ENCODE measurements around the gene PRKAR2B. TPM values are rescaled to one million over a fixed set of nuclear protein-coding genes. Genes with fewer than 3 reads are reported as not detected.

Gene PRKAR2B
- total RNA-seq, 4 donors from 2014 or later = 97.3 to 411 (median 236) TPM

DNA sequence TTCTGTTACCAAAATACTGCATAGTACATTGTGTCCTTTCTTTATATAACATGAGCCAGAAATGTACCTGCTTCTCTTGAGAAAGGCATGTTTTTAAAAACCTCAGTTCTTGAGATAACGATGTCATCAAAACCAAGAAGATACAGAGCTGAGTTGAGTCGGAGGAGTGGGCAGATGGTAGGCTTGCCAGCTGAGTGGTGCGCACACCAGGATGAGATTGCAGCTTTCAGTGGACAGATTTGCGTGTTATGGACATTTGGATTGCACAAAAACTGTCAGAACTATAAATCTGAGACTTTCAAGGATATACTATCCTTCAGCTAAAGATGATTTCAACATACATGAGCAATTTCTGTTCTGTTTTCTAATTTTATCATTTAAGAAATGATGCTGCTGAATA, 25.0 kb downstream of the PRKAR2B start:
- ATAC-seq (ENCODE audit: low FRiP score) = peak; percentile 85
- no peak for DNase-seq (ENCODE audit: low spot score)
- TF ChIP-seq, protein P1, sequence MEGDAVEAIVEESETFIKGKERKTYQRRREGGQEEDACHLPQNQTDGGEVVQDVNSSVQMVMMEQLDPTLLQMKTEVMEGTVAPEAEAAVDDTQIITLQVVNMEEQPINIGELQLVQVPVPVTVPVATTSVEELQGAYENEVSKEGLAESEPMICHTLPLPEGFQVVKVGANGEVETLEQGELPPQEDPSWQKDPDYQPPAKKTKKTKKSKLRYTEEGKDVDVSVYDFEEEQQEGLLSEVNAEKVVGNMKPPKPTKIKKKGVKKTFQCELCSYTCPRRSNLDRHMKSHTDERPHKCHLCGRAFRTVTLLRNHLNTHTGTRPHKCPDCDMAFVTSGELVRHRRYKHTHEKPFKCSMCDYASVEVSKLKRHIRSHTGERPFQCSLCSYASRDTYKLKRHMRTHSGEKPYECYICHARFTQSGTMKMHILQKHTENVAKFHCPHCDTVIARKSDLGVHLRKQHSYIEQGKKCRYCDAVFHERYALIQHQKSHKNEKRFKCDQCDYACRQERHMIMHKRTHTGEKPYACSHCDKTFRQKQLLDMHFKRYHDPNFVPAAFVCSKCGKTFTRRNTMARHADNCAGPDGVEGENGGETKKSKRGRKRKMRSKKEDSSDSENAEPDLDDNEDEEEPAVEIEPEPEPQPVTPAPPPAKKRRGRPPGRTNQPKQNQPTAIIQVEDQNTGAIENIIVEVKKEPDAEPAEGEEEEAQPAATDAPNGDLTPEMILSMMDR (IDR thresholded peaks at IDR 0.05) = no peak

DNA sequence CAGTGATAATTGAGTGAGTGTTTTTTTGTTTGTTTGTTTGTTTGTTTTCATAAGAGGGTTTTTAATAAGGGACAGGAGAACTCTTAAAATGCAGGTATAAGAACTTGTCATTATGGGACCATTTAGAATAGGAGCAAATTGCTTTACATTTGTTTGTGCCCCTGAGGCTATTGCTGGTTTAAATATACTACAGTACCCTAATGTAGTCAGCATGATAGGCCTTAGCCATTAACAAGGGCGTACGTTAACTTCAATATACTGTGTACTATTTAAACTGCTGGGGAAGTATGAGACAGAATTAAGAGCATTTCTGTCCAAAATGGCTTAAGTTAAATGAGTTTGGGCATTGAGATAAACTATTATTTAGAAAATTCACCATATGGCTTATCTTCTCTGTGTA, 26.2 kb downstream of the PRKAR2B start:
- no peak for ATAC-seq (ENCODE audit: low FRiP score)
- DNase-seq (ENCODE audit: low spot score) = no peak
- TF ChIP-seq, protein P1 (IDR thresholded peaks at IDR 0.05) = no peak

DNA sequence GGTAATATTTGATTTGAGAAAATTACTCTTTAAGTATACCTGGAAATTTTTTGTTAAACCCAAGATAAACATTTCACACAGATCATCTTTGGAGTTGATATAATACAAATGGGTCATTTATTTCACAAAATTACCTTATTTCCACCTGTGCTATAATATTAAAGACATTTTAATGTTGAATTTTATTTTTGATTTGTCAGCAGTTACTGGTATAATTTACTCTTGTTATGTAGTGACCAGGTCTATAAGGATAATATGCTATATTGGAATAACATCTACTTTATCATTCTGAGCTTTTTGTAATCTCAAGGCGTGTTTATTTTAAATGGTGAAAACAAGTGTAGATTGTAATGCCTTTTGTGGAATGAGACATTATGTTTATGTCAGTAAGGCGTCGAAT, 26.6 kb downstream of the PRKAR2B start:
- ATAC-seq (ENCODE audit: low FRiP score) = no peak
- TF ChIP-seq, protein P1 (IDR thresholded peaks at IDR 0.05) = no peak
- DNase-seq (ENCODE audit: low spot score) = no peak

DNA sequence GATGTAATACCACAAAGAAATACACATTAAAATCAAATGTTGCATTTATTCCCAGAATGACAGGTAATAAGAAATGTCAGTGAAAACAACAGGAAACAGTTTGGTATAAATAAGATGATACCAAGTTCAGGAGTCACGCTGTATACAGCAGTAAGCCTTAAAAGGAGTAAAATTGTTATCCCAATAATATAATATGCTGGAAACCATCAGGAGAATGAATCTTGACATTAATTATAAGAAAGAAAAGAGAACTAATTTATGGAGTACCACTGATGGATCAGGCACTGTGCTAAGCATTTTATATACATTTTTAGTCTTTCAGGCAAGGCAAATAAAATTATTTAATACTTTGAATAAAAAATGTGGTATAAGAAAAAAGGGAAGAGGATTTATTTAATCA, 27.6 kb downstream of the PRKAR2B start:
- no peak for DNase-seq (ENCODE audit: low spot score)
- ATAC-seq (ENCODE audit: low FRiP score) = no peak
- TF ChIP-seq, protein P1 (IDR thresholded peaks at IDR 0.05) = no peak

DNA sequence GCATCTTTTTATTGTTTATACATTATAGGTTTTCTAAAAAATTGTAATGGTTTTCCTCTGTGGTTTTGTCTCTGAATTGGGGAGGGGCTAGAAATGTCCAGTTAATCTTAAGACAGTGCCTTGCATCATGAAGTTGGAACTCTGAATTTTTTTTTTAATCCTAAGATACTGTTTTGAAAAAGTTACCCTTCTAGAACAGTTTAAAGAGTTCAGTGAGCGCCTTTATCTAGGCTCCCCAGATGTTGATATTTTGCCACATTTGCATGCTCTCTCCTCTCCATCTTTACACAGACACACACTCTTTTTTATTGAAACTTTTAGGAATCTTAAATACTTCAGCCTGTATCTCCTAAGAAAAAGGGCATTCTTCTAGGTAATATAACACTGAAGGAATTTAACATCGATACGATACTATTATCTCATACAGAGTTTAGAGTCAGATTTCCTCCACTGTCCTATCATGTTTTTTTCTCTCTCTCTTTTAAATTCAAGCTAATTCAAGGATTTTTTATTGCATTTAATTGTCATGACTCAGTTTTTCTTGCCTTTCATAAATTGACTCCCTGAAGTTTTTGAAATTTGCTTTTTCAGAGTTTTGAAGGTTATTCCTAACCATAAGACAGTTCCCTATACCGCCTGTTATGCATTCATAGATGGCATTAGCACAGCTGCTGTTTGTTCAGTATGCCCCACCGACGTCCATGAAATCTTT, 31.5 kb downstream of the PRKAR2B start:
- no peak for DNase-seq (ENCODE audit: low spot score)
- TF ChIP-seq, protein P1 (IDR thresholded peaks at IDR 0.05) = no peak
- ATAC-seq (ENCODE audit: low FRiP score) = no peak

DNA sequence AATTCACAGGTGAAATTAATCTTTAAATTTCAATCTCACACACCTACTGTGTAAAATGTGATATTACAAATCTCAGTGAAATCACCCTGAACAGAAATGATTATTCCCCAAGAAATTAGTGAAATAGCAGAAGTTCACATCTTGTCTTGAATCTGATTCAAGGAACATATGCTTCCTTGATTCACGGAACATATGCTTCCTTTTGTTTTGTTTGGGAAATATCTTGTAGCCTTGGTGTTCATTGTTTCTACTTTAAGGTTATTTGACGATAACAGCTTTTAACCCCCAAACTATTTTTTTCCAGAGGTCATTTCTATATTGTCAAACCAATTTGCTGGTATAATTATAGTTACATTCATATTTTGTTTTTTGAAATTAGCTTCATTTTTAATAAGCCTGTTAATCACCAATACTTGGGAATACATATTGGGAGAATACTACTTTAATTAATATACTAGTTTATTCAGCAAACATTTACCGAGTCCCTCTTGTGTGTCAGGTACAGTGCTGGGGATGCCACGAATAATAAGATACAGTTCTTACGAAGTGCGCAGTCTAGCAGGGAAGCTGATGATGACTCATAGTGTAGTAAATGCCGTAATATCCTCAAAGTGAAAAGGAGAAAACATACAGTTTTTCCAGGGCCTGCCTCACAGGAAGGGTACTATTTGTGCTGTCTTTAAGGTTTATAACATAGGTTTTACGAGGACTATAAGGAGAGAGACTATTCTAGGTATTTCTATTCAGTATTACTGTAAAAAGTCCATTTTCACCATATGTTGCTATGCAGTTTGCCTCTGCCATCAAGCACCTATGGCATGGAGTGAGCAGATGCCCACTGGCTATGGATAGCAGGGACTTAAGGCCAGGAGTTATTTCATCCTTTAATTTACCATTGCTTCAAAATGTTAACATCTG, 32.5 kb downstream of the PRKAR2B start:
- DNase-seq (ENCODE audit: low spot score) (no peak), ATAC-seq (ENCODE audit: low FRiP score) (no peak)
- TF ChIP-seq, protein P1 (IDR thresholded peaks at IDR 0.05) = no peak

Data from omental fat pad (tissue), 4 donors.